GM23248 (cell line): ENCODE measurements around the gene PXK. TPM values are rescaled to one million over a fixed set of nuclear protein-coding genes. Genes with fewer than 3 reads are reported as not detected.

Source experiments
- DNase-seq: peaks from one replicate; pipeline ENCODE4 v3.0.0-alpha.2; 2015
- H2AFZ ChIP-seq: fragments of 200-600 bp; sonication (generic); 2 replicates; pipeline ENCODE4 v1.6.1; 2016; ENCODE audit warnings: antibody characterized with exemption
- H3F3A ChIP-seq: fragments of 200-600 bp; sonication (generic); 2 replicates; pipeline ENCODE4 v1.6.1; 2016; ENCODE audit warnings: mild to moderate bottlenecking, antibody characterized with exemption, mixed run types; ENCODE audit not compliant: insufficient read depth
- H3K27ac ChIP-seq: fragments of 200-600 bp; sonication (generic); 2 replicates; pipeline ENCODE4 v1.5.1; 2016; ENCODE audit warnings: mild to moderate bottlenecking
- H3K27me3 ChIP-seq: fragments of 200-600 bp; sonication (generic); replicated peaks from 2 replicates; pipeline ENCODE4 v1.6.1; 2016; ENCODE audit warnings: mild to moderate bottlenecking; ENCODE audit not compliant: insufficient read depth
- H3K36me3 ChIP-seq: fragments of 200-600 bp; sonication (generic); 2 replicates; pipeline ENCODE4 v1.6.1; 2016; ENCODE audit warnings: low read depth, mild to moderate bottlenecking
- H3K4me1 ChIP-seq: fragments of 200-600 bp; sonication (generic); 2 replicates; pipeline ENCODE4 v1.6.1; 2016; ENCODE audit warnings: mild to moderate bottlenecking; ENCODE audit not compliant: insufficient read depth
- H3K4me2 ChIP-seq: fragments of 200-600 bp; sonication (generic); one replicate; pipeline ENCODE4 v1.6.1; 2016; ENCODE audit warnings: mild to moderate bottlenecking; ENCODE audit not compliant: unreplicated experiment
- H3K4me3 ChIP-seq: fragments of 200-600 bp; sonication (generic); 2 replicates; pipeline ENCODE4 v1.5.1; 2016; ENCODE audit warnings: mild to moderate bottlenecking
- H3K79me2 ChIP-seq: fragments of 200-600 bp; sonication (generic); 2 replicates; pipeline ENCODE4 v1.6.1; 2016; ENCODE audit warnings: mild to moderate bottlenecking; ENCODE audit not compliant: insufficient read depth
- H3K9ac ChIP-seq: fragments of 200-600 bp; sonication (generic); 2 replicates; pipeline ENCODE4 v1.6.1; 2016; ENCODE audit warnings: mild to moderate bottlenecking
- H3K9me2 ChIP-seq: fragments of 200-600 bp; sonication (generic); 2 replicates; pipeline ENCODE4 v1.6.1; 2016; ENCODE audit warnings: mixed run types, mild to moderate bottlenecking, moderate library complexity; ENCODE audit not compliant: insufficient read depth
- H3K9me3 ChIP-seq: fragments of 200-600 bp; sonication (generic); one replicate; pipeline ENCODE4 v1.6.1; 2017; ENCODE audit warnings: low read depth
- H4K20me1 ChIP-seq: fragments of 200-600 bp; sonication (generic); 2 replicates; pipeline ENCODE4 v1.6.0; 2016; ENCODE audit not compliant: insufficient read depth
- EZH2 ChIP-seq: fragments of 200-600 bp; sonication (generic); IDR thresholded peaks from 2 replicates; pipeline ENCODE4 v1.6.1; 2018; ENCODE audit warnings: antibody characterized with exemption, mild to moderate bottlenecking; ENCODE audit not compliant: insufficient read depth, poor library complexity, severe bottlenecking
- EZH2phosphoT487 ChIP-seq: fragments of 200-600 bp; sonication (generic); IDR thresholded peaks from 2 replicates; pipeline ENCODE4 v1.6.1; 2018; ENCODE audit warnings: antibody characterized with exemption, moderate library complexity, mild to moderate bottlenecking, low read depth; ENCODE audit not compliant: insufficient read depth
- WGBS, 2 experiments: methylation state at CpG; one replicate each; pipeline ENCODE4 v1.1.6; 2015 to 2017; ENCODE audit warnings: low lambda C conversion rate in 2 of 2, low coverage in 1 of 2; ENCODE audit errors: missing lambda C conversion rate in 2 of 2; 5-methylcytosine and 5-hydroxymethylcytosine counted together
- in situ Hi-C: fragments of 300-500 bp; cut with MboI; formaldehyde crosslinking; loops from 2 replicates; pipeline ENCODE4 v1.15.0; 2020
- polyA plus RNA-seq: library from polyadenylated mRNA; unstranded; fragments of >200 nt; fragmentation: Nextera tagmentation; extraction: Ambion mirVana; gene quantifications from 2 replicates; pipeline ENCODE4 v1.2.1, GENCODE V29; 2016
- total RNA-seq: library from RNA; depleted of rRNA; stranded (reverse); fragments of >200 nt; shearing (Covaris generic); gene quantifications from 2 replicates; pipeline ENCODE4 v1.2.3, GENCODE V29; 2014

The PXK gene
- total and polyA plus RNA-seq, 2 experiments from 2014 or later, result 33.8 to 45.1 TPM

DNA sequence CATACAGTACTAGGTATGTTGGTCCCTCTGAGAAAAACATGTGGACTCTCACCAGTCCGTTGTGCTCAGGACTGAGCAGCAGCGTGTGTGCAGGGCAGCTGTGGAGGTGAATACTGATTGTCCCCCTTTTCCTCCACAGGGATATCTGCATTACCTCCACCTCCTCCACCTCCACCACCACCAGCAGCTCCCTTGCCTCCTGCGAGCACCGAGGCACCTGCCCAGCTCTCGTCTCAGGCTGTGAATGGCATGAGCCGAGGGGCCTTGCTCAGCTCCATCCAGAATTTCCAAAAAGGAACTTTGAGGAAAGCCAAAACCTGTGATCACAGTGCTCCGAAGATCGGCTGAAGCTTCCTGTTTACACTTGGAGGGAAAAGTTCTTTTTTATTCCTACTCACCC is 91.9 kb downstream of the PXK start:
- Histone ChIP-seq H3K4me2 (no peak overlapping the region), H3K27me3 (no peaks in the 10 kb centered on the region), H2AFZ (no peak overlapping the region), H3K9ac (no peak overlapping the region), H3F3A (peaks cover 46% of the 10 kb centered on the region), H3K4me3 (no peak overlapping the region), H3K9me2 (no peaks in the 10 kb centered on the region), H3K27ac (no peak overlapping the region), H3K79me2 (no peaks in the 10 kb centered on the region), H3K36me3 (peaks cover 43% of the 10 kb centered on the region), H3K4me1 (peaks cover 4% of the 10 kb centered on the region; the same call in 1 of the 2 replicates), H3K9me3 (no peaks in the 10 kb centered on the region), H4K20me1 (no peaks in the 10 kb centered on the region)
- WGBS, 2 experiments, result 70 to 75% methylated on average over 8 of the region's 8 CpGs
- in situ Hi-C loops, result no loop called here
- no peak for DNase-seq
- TF ChIP-seq EZH2phosphoT487, result no peak
- TF ChIP-seq EZH2, result no peak

DNA sequence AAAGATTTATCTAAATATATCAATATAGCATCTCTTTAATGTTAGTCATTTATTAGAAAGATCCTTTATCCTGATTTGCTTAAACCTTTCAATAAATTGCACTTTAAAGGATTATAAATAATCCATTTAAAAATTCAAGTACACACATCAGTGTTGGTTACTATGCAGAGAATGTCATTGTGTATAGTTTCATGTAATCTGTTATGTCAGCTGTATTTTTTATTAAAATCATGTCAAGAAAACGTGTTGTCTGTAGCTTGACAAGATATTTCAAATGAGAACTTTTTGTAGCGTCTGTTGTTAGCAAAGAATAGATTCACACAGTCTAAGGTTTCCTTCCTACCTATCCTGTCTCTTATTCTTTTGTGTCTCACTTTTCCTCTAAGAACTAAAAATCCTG is 93.1 kb downstream of the PXK start:
- H3K27ac ChIP-seq, result no peak overlapping the region
- TF ChIP-seq EZH2 (no peak), EZH2phosphoT487 (no peak)
- WGBS, 2 experiments, result 42 to 45% methylated on average over 2 of the region's 2 CpGs

GRCh38 chr3:58427661-58428361 is 95.1 kb downstream of the PXK start:
- Histone ChIP-seq H2AFZ (no peak overlapping the region), H3K27ac (no peak overlapping the region), H3K9me2 (no peaks in the 10 kb centered on the region), H3K4me2 (no peak overlapping the region), H3K36me3 (peaks cover 64% of the 10 kb centered on the region), H4K20me1 (no peaks in the 10 kb centered on the region), H3K79me2 (peaks cover 21% of the 10 kb centered on the region), H3K4me1 (peaks cover 12% of the 10 kb centered on the region), H3K9me3 (no peaks in the 10 kb centered on the region), H3K27me3 (no peaks in the 10 kb centered on the region), H3F3A (peaks cover 41% of the 10 kb centered on the region), H3K9ac (no peak overlapping the region), H3K4me3 (no peak overlapping the region)
- DNase-seq, result no peak
- in situ Hi-C loops, result no loop called here
- 72 to 75% methylated on average over 7 of the region's 7 CpGs for WGBS, 2 experiments
- TF ChIP-seq EZH2phosphoT487, result no peak
- no peak for TF ChIP-seq EZH2

More for the DNA sequence above, 93.1 kb downstream of the PXK start:
- Histone ChIP-seq H3K4me3 (no peak overlapping the region), H3F3A (peaks cover 44% of the 10 kb centered on the region), H3K4me2 (no peak overlapping the region), H3K4me1 (peaks cover 5% of the 10 kb centered on the region; the same call in 1 of the 2 replicates), H3K9me3 (no peaks in the 10 kb centered on the region), H4K20me1 (no peaks in the 10 kb centered on the region), H3K79me2 (0 out of 2 replicates have a peak, but pooled peaks cover 3% of the 10 kb centered on the region), H3K9me2 (no peaks in the 10 kb centered on the region), H3K27me3 (no peaks in the 10 kb centered on the region), H3K9ac (no peak overlapping the region), H2AFZ (no peak overlapping the region), H3K36me3 (peaks cover 54% of the 10 kb centered on the region)
- no peak for DNase-seq
- in situ Hi-C loops, result no loop called here

DNA sequence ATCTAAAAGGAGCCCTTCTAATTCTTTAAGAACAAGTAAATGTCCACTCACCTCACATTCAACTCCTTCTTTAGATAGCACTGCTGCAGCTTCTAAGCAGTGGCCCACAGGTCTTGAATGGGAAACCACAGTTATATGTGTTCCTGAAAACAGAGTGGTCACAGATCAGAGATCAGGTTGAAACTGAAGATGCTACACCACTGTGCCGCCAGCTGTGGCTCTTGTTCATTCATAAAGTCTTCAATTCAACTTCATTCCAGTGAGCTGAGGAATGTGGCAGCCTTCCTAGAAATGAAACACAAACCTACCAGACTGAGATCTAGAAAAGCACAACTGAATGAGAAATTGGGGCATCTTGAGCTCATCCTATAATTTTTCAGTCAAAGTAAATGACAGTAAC is 97.0 kb downstream of the PXK start:
- Histone ChIP-seq H4K20me1 (no peaks in the 10 kb centered on the region), H3K27me3 (no peaks in the 10 kb centered on the region), H3K79me2 (peaks cover 26% of the 10 kb centered on the region), H3K9me3 (no peaks in the 10 kb centered on the region), H3K9me2 (no peaks in the 10 kb centered on the region), H3K4me3 (no peak overlapping the region), H3K4me1 (peaks cover 20% of the 10 kb centered on the region), H2AFZ (no peak overlapping the region), H3K27ac (no peak overlapping the region), H3K4me2 (no peak overlapping the region), H3F3A (peaks cover 48% of the 10 kb centered on the region), H3K36me3 (peaks cover 64% of the 10 kb centered on the region), H3K9ac (no peak overlapping the region)
- in situ Hi-C loops, result no loop called here
- DNase-seq, result peak; percentile 54
- TF ChIP-seq EZH2phosphoT487 (no peak), EZH2 (no peak)
- 0% methylated on average over 1 of the region's 1 CpG for WGBS, 2 experiments
